Cerebellar cortex (tissue), 1 donor: ENCODE results near the gene CMTR1.

Experiments used
- DNase-seq: peaks from one replicate; pipeline ENCODE4 v3.0.0-alpha.2; 2015; ENCODE audit warnings: low spot score

CMTR1 gene

DNA sequence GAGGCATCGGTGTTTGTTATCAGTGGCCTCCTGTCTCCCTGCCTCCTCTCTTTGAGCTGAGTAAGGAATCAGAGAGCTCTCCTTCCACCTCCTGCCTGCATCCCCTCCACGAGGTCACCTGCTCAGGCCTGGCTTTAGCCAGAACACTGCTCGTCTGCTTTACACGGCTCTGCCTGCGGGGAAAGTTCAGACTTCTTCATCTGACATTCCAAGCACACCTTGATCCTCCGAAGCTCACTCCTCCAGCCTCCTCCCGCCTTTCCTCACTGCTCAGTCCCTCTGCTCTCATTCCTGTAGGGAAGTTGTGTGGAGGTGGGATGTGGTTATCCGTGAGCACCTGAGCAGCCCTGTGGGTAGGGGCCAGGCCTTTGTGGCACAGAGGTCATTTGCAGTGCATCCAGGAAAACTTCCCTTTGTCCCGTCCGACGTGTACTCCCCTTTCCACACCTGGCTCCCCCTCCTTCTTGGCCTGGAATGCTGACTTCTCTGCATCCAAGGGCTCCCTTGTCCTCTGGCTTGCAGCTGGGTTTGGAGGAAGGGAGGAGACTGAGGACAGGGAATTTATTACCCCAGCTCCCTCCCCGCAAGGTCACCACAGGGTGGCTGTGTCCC, 79.5 kb downstream of the CMTR1 start:
- DNase-seq, result no peak

DNA sequence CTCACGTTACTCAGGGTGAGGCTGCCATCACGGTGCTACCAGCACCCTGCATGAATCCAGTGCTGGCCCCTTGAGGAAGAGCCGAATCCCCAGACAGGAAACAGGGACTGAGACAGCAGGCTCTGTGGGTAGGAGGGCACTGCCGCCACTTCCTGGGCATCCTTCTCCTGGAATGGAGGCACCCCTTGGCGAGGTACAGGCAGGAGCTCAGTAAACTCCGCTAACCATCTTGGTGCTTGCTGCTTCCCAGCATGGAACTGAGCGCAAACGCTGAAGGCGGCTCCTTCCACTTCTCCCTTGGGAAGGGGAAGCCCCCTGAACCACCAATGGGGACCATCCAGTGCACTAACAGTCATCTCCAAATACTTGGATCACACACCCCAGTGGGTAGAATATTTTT, 80.1 kb downstream of the CMTR1 start:
- DNase-seq, result no peak

DNA sequence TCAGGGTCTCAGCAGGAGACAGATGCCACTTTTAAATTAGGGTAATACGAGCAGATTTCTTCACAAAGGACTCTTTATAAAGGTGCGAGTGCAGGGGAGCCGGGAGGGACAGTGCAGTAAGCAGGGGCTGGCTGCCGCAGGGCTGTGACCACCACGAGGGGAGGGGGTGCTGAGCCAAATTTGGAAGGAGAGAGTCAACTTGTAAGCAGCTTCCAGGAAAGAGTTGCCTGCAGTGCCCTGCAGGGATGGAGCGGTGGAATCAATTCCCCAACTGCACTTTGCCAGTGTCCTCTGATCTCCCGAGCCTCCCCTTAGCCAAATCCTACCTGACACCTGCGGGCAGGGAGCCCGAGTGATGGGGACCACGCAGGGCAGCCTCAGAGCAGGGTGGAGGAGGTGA, 80.6 kb downstream of the CMTR1 start:
- no peak for DNase-seq

DNA sequence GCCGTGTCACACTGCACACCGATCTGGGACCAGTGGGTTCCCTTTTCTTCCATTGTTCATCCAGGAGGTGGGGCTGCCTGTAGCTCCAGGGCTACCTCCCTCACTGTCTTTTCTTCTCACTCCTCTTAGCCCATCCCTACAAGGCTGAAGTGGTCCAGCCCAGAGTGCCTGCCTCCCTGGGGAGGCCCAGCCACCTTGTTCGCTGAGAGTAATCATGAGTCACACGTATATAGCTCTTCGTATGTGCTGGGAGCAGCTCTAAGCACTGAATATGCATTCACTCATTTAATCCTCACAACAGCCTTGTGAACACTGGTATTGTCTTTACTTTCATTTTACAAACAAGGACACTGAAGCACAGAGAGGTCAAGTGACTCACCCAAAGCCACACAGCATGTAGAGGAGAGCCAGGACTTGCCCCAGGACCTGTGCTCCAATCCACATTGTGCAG, 81.3 kb downstream of the CMTR1 start:
- DNase-seq, result no peak

DNA sequence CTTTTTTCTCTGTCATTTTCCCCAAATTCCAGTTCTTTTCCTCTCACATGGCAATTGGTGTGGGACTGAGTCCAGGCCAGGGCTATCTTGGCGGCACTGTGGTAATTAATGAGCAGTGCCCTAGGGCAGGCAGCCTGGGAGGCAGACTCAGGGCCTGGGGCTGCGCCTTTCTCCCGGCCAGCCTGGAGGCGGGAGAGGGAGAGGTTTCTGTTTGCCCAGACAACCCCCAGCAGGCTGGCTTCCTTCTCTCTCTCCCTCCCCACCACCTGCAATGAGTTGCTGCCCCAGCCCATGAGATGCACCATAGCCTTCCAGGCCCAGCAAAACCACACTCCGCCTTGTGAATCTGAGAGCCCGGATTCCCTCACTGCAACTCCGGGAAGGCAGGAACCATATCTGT, 81.8 kb downstream of the CMTR1 start:
- DNase-seq, result no peak

DNA sequence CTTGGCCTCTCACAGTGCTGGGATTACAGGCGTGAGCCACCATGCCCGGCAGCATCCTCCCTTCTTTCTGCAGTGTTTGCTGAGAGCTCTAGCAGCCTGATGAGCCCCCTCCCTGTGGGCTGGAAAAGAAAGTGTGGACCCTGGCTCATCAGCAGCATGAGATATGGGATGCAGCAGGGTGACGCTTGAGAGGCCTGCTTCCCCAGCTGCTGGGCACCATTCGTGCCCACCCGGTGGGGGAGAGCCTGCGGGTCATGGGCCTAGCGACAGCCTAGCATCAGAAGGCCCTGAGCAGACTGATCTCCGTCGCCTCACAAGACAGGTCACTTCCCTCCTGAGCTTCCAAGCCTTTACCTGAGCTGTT, 82.7 kb downstream of the CMTR1 start:
- DNase-seq, result no peak

DNA sequence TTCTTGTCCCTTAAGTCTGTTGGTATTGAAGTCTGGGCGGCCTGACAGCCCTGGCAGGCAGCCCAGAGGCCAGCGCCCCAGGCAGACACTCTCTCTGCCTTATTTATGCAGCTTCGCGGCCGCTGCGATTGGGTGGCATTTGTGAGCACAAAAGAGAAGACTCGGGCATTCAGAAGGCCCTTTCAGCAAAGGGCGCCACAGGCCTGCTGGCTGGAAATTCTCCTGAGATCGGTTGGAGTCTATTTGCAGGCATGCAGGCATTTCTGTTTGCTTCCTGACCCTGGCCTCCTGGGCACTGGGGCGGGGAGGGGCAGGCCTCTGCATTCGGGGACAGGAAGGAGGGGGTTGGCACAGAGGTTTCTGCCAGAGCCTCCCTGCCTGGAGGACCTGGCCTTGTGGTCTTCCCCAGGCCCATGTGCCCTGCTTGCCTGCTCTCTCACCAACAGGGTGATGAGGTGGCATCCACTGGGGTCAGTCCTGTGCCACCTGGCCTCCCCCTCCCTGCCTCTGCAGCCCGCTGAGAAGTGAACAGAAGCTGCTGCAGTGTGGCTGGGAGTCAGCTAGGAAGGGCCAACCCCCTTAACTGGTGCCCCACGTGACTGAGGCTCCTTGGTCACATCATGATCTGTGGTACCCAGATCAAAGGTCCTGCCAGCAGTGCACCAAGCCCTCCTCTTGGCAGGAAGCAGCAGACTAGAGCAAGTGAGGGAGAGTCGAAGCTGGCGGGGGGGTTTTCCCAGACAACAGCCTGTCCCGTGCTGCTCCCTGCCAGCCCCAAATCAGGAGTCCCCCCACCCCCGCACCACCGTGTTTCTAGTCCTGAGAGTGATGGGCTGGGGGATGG, 83.3 kb downstream of the CMTR1 start:
- DNase-seq, result peak; percentile 74

DNA sequence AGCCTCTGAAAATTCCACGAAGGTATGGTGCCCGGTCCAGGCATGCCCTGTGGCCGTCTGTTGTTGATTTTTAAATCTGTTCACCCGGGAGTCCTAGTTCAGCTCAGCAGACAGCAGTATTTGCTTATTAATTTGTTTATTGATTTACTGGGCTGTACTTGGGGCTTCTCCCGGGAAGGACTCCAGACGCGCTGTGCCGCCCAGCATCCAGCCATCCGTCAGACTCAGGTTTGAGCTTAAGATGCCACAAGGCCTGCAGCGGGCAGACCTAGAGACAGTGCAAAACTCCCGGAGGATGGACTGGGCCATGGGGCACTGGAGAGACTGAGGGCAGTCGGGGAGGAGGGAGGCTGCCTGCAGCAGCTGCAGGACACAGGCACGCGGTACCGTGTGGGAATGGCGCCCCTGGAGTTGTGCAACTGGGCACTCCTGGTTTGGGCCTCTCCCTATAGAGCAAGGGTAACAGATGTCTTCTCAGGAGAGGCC, 83.9 kb downstream of the CMTR1 start:
- DNase-seq, result no peak

DNA sequence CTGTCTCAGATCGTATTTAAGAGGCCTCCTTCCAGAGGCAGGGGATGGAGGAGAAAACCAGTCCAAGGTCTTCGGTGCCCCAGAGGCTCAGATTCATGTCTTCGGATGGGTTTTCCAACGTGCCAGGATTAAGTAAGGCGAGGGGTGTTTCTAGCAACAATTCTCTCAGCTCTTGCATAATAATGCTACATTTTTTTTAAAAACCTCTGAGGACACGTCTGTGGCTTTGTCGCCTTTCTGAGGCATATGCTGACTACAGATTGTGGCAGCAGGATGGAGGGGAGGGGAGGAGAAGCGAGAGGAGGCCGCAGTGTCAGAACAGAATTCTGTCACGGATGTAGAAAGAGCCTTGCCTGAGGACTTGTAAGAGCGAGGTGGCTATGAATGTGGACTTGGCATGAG, 84.4 kb downstream of the CMTR1 start:
- peak; percentile 90 for DNase-seq

DNA sequence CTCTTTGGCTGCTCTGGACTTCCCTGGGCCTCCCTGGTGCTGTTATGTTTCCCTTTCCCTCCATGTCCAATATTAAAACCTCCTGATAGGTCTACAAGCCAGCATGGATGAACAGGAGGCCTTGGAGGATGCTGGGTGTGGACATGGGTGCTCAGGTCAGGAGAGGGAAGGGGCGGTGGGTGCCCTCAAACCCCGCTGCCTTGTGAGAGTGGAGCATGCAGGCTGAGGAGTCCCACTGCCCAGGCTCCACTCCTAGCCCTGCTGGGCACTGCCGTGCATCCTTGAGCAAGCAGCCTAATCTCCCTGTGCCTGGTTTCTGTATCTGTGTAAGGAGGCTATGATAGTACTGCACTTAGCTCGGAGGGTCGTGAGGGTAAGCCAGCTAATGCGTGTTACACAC, 85.1 kb downstream of the CMTR1 start:
- DNase-seq, result no peak

DNA sequence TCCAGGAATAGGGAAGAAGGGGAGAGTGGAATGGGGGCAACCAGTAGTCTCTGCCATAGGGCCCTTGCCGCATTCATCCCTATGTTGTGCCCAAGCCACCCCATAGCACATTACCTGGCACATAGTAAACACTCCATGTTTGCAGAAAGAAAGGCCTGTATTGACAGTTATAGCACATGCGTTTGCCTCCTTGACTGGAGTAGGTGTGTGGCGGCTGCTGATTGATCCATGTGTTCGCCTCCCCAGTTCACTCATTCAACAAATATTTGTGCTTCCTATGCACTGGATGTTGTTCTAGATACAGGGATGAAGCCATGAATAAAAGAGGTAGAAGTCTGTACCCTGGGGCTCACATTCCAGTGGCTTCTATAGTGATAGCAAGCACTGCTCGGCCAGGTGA, 86.4 kb downstream of the CMTR1 start:
- no peak for DNase-seq

DNA sequence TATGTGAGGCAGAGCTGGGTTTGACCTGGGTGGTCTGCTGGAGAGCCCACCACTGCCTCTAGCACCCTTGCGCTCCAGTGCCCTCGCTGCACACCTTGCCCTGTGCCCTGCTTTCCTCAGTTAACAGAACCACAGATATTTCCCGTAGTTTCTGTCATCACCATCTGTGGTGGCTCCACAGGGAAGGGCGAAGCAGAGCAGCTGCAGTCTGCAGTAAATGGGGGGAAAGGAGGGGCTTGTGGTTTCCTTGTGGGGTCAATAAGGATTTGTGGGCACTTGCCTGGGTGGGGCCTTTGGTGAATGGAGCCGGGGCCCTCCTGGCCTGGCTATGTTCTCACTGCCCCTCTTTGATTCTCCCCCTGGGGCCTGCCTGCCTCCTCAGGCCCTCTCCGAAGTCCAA, 87.9 kb downstream of the CMTR1 start:
- no peak for DNase-seq

DNA sequence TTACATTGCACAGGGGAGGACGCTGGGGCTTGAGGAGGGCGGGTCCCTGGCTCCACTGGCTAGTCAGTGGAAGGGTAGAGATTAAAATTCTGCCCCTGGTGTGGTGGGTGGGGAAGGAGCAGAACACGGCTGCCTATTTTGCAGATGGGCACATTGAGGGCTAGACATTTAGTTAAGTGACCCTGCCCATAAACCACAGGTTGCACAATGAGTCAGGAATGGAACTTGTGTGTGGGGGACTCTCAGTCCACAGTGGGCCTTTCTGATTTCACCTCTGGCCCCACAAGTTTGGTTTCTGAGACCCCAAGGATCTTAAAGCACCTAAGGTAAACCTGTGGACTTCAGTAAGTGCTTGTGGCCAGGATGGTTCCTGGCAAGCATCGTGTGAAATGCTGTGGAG, 88.7 kb downstream of the CMTR1 start:
- no peak for DNase-seq

DNA sequence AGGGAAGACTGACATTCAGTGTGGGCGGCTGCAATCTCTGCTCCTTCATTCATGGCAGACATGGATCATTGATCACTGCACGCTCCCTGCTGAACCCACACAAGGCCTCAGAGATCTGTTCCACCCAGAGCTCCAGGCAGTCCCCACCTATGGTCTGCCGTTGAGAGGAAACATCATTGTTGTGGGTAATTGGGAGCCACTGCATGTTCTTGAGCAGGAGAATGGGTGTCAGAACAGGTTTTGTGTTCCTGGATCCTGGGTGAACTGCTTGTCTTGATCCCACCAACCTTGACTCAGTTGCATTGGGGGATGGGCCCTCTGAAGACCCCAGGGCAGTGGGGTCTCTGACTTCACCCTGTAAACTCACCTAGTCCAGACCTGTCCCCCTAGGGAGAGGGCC, 89.8 kb downstream of the CMTR1 start:
- no peak for DNase-seq

DNA sequence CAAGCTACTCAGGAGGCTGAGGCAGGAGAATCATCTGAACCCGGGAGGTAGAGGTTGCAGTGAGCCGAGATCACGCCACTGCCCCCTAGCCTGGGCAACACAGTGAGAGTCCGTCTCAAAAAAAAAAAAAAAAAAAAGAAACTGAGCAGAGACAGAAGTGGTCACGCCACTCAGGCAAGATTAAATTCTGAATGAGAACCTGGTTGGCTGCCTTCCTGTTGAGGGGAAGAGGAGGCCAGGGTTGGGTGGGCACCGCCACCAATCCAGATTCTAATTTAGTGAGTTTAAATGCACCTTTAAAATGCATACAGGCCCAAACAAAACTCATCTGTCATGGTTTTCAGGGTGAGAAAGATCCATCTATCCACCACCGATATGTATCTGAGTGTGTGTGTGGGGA, 90.4 kb downstream of the CMTR1 start:
- DNase-seq, result no peak

DNA sequence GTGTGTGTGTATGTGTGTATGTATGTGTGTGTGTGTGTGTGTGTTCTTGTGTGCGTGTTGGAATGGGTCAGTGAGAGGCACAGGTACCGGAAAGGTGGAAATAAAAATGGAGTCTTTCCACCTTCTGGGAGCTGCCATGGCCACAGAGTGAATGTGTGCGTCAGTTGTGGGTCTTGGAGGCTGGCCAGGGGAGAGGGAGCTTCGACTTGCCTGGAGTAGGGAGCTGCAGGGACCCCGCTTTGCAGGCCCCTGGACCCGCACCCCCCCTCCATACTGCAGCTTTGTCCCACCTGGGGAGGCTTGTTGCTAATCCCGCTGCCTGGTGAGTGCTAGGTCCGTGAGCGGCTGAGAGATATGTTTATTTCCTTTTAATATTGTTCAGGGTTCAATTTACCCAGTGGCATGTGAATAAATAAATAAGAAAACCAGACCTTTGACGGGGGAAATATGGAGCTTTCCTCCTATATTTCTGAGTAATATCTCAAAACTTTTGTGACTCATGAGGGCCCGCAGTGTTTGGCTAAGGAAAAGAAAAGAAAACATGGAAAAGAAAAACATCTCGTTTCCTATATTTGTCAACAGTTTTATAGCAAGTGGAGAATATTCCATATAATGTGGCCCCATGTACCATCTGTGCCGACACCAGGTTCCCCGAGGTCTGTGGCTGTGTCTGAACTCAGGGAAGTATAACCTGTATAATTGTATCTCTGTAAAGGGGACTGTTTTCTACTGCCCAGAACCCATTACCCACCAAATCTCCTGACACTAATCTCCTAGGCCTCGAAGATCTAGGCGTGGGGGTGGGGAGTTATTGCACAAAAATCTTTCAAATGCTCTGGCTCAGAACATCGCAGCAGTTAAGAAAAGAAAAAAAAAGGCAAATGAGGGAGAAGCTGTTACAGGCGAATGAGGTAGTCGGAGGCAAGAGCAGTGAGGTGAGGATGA, 91.3 kb downstream of the CMTR1 start:
- DNase-seq, result no peak

DNA sequence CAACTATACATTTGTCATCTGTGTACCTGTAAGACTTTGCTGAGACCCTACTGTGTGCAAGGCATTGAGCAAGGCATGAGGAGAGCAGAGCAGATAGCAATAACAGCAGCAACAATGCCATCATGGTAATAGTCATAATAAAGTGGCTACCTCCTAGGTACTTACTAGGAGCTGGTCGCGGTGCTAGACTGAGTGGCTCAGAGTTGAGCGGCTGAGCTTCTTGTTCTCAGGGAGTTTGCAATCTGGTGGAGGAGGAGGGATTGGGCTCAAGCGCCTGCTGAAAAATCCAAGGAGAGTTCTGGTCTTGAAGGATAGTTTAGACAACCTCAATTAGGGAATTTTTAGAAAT, 91.9 kb downstream of the CMTR1 start:
- DNase-seq, result no peak

DNA sequence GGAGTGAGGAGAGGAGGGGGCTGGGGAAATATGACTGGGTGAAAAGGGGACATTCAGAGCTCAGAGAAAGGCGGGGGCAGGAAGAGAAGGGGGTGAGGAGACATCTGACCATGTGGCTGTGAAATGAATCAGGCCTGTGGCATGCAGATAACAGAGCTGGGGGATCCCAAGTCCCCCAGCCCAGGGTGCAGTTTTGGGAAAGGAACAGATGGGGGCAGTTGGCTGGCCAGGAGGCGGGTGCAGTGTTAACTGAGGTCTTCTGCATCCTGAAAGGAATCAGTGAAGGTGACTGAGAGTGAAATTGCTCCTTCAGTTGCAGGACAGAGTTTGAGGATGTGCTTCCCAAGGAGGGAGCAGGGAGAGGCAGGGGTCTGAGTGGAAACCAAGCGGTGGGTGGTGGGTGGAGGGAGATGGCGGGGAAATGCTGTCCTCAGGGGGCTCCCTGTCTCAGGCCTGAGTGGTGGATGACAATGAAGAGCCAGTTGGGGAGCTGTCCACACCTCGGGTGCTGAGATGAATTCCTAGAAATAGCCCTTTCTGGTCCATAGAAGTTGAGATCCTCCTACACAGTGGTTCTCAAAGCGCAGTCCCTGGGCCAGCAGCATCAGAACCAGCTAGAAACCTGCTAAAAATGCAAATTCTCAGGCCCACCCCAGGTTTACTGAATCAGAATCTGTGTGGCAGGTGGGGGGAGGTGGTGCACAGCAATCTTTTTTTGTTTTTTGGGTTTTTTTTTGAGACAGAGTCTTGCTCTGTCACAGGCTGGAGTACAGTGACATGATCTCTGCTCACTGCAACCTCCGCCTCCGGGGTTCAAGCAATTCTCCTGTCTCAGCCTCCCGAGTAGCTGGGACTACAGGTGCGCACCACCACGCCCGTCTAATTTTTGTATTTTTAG, 92.7 kb downstream of the CMTR1 start:
- no peak for DNase-seq

DNA sequence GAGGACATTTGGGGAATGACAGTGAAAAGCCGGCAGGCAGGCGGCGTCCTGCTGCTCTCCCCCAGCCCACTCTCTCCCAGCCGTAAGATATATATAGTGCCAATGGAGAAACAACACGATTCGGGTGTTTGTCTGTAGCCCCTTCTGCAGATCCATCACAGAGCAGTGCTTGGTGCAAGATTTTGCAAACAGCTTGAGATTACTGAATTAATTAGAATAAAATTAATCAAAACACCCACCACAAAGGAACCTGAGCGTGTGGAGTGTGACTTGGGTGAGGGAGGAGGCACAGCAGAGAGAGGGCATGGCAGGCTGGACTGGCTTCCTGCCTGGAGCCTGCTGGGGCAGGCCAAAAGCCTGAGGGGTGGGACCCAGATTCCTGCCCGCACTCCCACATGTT, 95.5 kb downstream of the CMTR1 start:
- DNase-seq, result no peak

DNA sequence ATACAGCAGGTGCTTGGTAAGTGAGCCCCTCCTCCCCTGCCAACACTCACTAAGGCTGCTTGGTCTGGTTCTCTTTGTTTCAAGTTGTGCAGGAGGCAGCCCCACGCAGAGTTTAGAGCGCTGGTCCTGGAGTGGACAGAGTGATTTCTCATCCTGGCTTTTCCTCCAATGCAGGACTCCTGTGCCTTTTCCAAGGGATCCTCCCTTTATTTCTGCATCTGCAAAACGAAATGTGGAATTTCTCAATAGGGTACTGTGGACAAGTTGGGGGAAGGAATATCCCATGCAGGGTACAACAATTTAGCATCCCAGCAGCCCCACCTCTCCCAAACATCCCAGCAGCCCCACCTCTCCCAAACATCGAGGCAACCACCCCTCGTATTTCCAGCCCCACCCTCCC, 97.3 kb downstream of the CMTR1 start:
- no peak for DNase-seq

DNA sequence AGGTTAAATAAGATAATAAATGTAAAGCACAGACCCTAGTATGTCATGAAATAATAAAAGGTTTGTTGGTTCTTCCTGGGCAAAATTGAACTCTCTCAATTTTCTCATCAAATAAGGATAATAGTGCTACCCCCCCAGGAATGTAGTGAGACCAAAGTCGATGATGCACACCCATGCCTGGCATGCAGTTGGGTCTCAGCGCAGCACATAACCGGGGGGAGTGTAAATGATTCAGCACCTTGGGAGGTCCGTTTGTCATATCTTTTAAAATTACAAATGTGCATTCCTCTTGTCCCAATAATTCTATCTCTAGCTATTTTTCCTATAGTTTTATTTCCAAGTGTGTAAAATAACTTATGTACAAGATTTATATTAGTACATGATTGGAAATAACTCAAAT, 98.0 kb downstream of the CMTR1 start:
- DNase-seq, result no peak
